Activated CD8-positive, alpha-beta memory T cell treated with anti-CD3 and anti-CD28 coated beads, Interleukin-2, amount 50 U/mL, for 24 hours (primary cell): Measurements from ENCODE around the gene LRRC4.

ENCODE experiments used
- DNase-seq: peaks from one replicate; pipeline ENCODE4 v3.0.0-alpha.2; 2020; ENCODE audit errors: extremely low read depth

The LRRC4 gene, protein sequence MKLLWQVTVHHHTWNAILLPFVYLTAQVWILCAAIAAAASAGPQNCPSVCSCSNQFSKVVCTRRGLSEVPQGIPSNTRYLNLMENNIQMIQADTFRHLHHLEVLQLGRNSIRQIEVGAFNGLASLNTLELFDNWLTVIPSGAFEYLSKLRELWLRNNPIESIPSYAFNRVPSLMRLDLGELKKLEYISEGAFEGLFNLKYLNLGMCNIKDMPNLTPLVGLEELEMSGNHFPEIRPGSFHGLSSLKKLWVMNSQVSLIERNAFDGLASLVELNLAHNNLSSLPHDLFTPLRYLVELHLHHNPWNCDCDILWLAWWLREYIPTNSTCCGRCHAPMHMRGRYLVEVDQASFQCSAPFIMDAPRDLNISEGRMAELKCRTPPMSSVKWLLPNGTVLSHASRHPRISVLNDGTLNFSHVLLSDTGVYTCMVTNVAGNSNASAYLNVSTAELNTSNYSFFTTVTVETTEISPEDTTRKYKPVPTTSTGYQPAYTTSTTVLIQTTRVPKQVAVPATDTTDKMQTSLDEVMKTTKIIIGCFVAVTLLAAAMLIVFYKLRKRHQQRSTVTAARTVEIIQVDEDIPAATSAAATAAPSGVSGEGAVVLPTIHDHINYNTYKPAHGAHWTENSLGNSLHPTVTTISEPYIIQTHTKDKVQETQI

GRCh38 chr7:128030654-128031611, at the start of gene LRRC4:
TSS of gene LRRC4 (minus strand) at chr7:128031437. CDS start at chr7:128030640, 797 bp downstream.
- DNase-seq: no peak

DNA sequence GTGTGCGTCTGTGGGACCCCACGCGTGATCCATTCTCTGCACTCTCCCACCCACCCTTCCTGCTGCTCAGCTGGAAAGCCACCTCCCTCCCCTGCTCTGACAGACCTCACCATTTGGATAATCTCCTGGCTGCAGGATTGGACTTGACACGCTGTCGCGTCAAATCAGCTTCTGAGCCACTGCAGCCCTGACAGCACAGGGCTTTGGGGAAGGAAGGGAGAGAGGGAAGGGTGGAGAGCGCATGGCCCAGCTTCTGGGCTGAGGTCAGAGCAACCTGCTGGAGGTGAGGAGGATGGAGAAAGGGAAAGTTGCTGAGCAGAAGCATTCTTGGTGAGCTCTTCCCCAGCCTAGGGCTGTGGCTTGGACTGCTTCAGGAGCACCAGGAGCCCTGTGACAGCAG, 48.9 kb upstream of the LRRC4 start:
- no peak for DNase-seq

- DNase-seq: no peak
Measured at GRCh38 chr7:128078309-128078708, 47.1 kb upstream of the LRRC4 start.

GRCh38 chr7:128076796-128077271, 45.6 kb upstream of the LRRC4 start:
- DNase-seq: no peak

DNA sequence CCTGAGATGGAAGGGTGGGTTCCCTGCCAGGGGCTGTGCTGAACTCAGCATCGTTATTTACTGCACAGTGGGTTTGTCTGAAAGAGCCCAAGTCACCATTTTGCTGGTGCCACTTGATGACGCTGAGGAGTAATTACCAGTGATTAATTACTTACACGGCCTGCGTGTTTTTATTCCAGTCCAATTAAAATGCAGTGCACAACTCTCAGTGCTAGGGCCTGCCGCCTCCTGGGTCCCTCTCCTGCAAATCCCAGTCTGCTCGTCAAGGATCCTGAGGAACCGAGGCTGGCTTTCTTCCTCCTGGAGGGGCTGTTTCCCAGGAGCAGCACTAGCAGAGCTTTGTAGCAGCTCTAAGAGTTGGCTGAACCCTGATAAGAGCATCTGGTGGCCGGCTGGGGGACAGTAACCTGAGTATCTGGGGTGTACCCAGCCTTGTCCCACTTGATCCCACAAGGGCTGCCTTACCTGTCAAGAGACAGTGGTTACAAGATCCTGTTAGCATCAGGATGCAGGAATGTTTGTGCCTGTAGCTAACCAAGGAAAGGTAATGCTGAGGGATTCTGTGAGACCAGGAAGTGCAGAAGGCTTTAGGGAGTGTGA, 45.1 kb upstream of the LRRC4 start:
- no peak for DNase-seq

DNA sequence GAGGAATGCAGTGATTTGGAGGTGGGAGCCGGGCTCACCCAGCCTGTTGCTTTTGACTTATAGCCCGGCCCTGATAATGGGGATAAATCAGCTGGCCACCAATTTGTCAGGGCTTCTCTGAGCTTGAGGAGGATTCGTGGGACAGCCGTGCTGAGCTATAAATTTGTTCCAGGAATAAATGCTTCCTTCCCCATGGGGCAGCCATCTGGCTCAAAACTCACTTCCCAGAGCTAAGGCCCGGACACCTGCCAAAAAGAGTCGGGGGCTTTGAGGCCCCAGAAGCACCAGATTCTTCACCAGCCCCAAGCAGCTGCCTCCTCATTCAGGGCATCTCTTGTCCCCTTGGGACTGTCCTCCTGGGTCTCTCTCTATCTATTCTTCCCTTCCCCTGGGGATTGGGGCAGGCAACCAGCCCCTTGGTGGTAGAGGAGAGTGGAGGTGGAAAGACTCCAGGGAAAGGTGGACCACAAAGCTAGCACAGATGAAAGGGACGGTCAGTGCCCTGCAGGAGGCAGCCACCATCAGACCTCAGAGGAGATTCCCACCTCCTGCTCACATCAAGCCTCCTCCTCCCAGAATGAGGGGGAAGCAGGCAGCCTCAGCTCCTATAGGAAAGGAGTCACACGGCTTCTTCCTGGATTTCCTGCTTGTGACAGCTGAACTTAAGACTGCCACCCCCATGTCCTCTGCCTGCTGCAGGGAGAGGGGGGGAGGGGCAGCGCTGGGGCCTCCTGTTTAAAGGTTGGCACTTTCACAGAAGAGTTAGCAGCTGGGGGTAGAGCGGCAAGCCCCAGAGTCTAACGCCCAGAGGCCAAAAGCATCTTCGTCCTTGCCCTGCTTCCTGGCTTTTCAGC, 44.2 kb upstream of the LRRC4 start:
- no peak for DNase-seq

- DNase-seq: no peak
Measured at GRCh38 chr7:128074736-128075135, 43.5 kb upstream of the LRRC4 start.

DNA sequence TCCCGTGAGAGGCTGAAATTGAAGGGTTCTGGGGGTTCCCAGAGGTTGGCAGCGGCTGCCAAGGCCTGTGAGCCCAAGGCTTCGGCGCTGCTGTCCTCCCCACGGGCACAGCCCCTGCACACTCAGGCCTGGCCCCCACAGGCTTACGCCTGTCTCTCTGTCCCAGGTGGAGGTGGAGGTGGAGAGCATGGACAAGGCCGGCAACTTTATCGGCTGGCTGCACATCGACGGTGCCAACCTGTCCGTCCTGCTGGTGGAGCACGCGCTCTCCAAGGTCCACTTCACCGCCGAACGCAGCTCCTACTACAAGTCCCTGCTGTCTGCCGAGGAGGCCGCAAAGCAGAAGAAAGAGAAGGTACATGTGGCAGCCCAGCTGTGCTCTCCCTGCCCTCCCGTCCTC, 43.1 kb upstream of the LRRC4 start:
- DNase-seq: no peak

GRCh38 chr7:128073671-128074310, 42.6 kb upstream of the LRRC4 start:
- DNase-seq: no peak

DNA sequence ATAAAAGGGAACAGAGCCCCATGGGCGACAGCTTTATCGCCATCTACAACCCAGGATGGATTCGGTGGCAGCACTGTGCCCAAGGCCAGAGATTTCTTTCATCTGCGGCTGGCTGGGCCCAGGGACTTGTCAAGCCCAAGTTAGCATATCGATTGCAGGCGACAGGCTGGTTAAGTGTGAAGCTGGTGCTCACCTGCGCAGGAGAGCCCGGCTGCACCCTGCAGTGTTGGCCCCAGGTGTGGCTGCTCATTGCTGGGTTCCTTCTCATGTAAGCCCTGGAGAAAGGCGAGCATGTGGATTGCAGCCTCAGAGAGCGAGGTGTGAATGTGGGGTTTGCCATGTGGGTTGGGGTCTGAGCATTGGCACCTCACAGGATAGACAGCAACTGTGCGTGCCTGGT, 40.6 kb upstream of the LRRC4 start:
- no peak for DNase-seq

- no peak for DNase-seq
Measured at GRCh38 chr7:128071376-128071775, 40.1 kb upstream of the LRRC4 start.

- DNase-seq: no peak
Measured at GRCh38 chr7:128069373-128070364, 38.4 kb upstream of the LRRC4 start.

- no peak for DNase-seq
Measured at GRCh38 chr7:128068785-128069184, 37.5 kb upstream of the LRRC4 start.

- no peak for DNase-seq
Measured at GRCh38 chr7:128067983-128068382, 36.7 kb upstream of the LRRC4 start.

GRCh38 chr7:128066858-128067257, 35.6 kb upstream of the LRRC4 start:
- no peak for DNase-seq

- DNase-seq: no peak
Measured at GRCh38 chr7:128066395-128066794, 35.2 kb upstream of the LRRC4 start.

DNA sequence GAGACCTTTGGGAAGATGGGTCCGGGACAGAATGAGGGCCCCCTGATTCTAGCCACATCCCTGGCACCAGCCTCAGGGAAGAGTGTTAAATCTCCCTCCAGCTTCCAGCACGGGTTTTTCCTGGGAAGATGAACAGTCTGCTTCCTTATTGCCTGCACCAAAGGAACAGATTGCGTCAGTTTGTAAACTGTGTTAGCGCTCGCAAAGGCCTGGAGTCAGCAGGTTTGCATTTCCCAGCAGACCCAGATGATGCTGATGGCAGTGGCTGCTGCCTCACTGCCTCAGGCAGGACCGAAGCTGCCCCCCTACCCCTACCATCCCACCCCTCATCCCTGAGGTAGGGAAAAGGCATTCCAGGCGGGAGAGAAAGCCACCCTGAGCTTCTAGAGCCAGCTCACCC, 34.6 kb upstream of the LRRC4 start:
- no peak for DNase-seq

- no peak for DNase-seq
Measured at GRCh38 chr7:128063088-128063487, 31.9 kb upstream of the LRRC4 start.

GRCh38 chr7:128060018-128060417, 28.8 kb upstream of the LRRC4 start:
- DNase-seq: no peak
